Trophoblast cell (in vitro differentiated cells and primary cell): ENCODE measurements around the gene EPB41L4B.

ENCODE experiments used
- DNase-seq, 2 donors: peaks; one replicate each; pipeline ENCODE4 v3.0.0-alpha.2; 2016
- H2AFZ ChIP-seq: 2 replicates; pipeline ENCODE4 v1.6.1; 2013; ENCODE audit warnings: low read length, moderate library complexity, mild to moderate bottlenecking; ENCODE audit not compliant: insufficient read depth, poor library complexity
- H2AK5ac ChIP-seq: 2 replicates; pipeline ENCODE4 v1.6.1; 2013; ENCODE audit warnings: mild to moderate bottlenecking, low read length
- H2BK120ac ChIP-seq: 2 replicates; pipeline ENCODE4 v1.6.1; 2013; ENCODE audit warnings: low read length, mild to moderate bottlenecking, moderate library complexity; ENCODE audit not compliant: insufficient read depth, poor library complexity
- H2BK12ac ChIP-seq: 2 replicates; pipeline ENCODE4 v1.6.1; 2013; ENCODE audit warnings: mild to moderate bottlenecking, low read length, moderate library complexity
- H2BK5ac ChIP-seq: 2 replicates; pipeline ENCODE4 v1.6.1; 2013; ENCODE audit warnings: low read length, low read depth, moderate library complexity, mild to moderate bottlenecking; ENCODE audit not compliant: poor library complexity
- H3K14ac ChIP-seq: 2 replicates; pipeline ENCODE4 v1.6.1; 2013; ENCODE audit warnings: mild to moderate bottlenecking, low read length
- H3K18ac ChIP-seq: 2 replicates; pipeline ENCODE4 v1.6.1; 2013; ENCODE audit warnings: mild to moderate bottlenecking, low read length
- H3K23ac ChIP-seq: 2 replicates; pipeline ENCODE4 v1.6.1; 2013; ENCODE audit warnings: low read length
- H3K27ac ChIP-seq: 2 replicates; pipeline ENCODE4 v1.5.1; 2013; ENCODE audit warnings: low read depth, mild to moderate bottlenecking, inconsistent platforms, low read length, moderate library complexity
- H3K27me3 ChIP-seq: 2 replicates; pipeline ENCODE4 v1.6.1; 2013; ENCODE audit warnings: inconsistent platforms, mild to moderate bottlenecking, low read length, moderate library complexity; ENCODE audit not compliant: insufficient read depth
- H3K36me3 ChIP-seq, 2 experiments: 1 replicate in 1 of 2; 2 replicates in 1 of 2; pipeline ENCODE4 v1.6.1; 2013; ENCODE audit warnings: low read length in 2 of 2, mild to moderate bottlenecking in 2 of 2, moderate library complexity in 1 of 2; ENCODE audit not compliant: insufficient read depth in 2 of 2, control insufficient read depth in 1 of 2
- H3K4ac ChIP-seq: 2 replicates; pipeline ENCODE4 v1.6.1; 2013; ENCODE audit warnings: low read depth, mild to moderate bottlenecking, low read length, moderate library complexity
- H3K4me1 ChIP-seq, 2 experiments: 1 replicate in 1 of 2; 2 replicates in 1 of 2; pipeline ENCODE4 v1.6.1; 2013; ENCODE audit warnings: low read length in 2 of 2, mild to moderate bottlenecking in 2 of 2, moderate library complexity in 1 of 2; ENCODE audit not compliant: insufficient read depth in 2 of 2, control insufficient read depth in 1 of 2
- H3K4me2 ChIP-seq: 2 replicates; pipeline ENCODE4 v1.6.1; 2013; ENCODE audit warnings: inconsistent platforms, mild to moderate bottlenecking, low read length, moderate library complexity
- H3K4me3 ChIP-seq: 2 replicates; pipeline ENCODE4 v1.5.1; 2013; ENCODE audit warnings: mild to moderate bottlenecking, low read depth, low read length, inconsistent platforms
- H3K79me1 ChIP-seq: one replicate; pipeline ENCODE4 v1.6.1; 2013; ENCODE audit warnings: low read length
- H3K79me2 ChIP-seq: 2 replicates; pipeline ENCODE4 v1.6.1; 2013; ENCODE audit warnings: low read length, mild to moderate bottlenecking; ENCODE audit not compliant: control insufficient read depth, insufficient read depth, poor library complexity
- H3K9ac ChIP-seq: 2 replicates; pipeline ENCODE4 v1.6.1; 2013; ENCODE audit warnings: mild to moderate bottlenecking, low read length
- H3K9me3 ChIP-seq: 2 replicates; pipeline ENCODE4 v1.6.1; 2013; ENCODE audit warnings: low read depth, mild to moderate bottlenecking, control low read depth, inconsistent platforms, low read length; ENCODE audit not compliant: insufficient read depth
- H4K12ac ChIP-seq: 2 replicates; pipeline ENCODE4 v1.6.1; 2013; ENCODE audit warnings: low read depth, mild to moderate bottlenecking, low read length, moderate library complexity
- H4K8ac ChIP-seq: 2 replicates; pipeline ENCODE4 v1.6.1; 2013; ENCODE audit warnings: low read depth, mild to moderate bottlenecking, low read length, moderate library complexity
- H4K91ac ChIP-seq: one replicate; pipeline ENCODE4 v1.6.1; 2013; ENCODE audit warnings: low read depth, mild to moderate bottlenecking, low read length, moderate library complexity
- WGBS: extraction: QIAGEN DNeasy Blood & Tissue Kit; methylation state at CpG from one replicate; pipeline ENCODE4 v1.1.7; 2013; ENCODE audit warnings: missing lambda C conversion rate; ENCODE audit not compliant: insufficient read length, insufficient coverage; ENCODE audit errors: extremely low coverage; 5-methylcytosine and 5-hydroxymethylcytosine counted together

The EPB41L4B gene

DNA sequence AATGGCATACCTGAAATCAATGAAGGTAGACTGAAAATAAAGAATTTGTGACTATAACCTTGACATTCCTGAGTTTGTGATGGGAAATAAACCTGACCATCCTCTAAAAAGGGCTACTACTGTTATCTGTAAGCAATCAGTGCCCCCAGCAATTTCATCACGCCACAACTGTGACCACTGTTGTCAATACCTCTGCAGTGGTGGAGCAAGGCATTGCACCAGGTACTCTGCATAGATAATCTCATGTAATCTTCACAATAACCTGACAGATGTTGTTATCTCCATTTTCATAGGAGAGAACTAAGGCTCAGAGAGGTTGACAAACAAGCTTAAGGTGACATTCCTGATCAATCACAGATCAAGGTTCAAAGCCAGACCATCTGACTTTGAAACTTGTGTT lies 115.3 kb downstream of the EPB41L4B start:
- no peak overlapping the region for H3K23ac ChIP-seq
- H3K9me3 ChIP-seq: no peaks in the 10 kb centered on the region
- no peaks in the 10 kb centered on the region for H3K79me2 ChIP-seq
- H2BK5ac ChIP-seq: no peak overlapping the region
- no peak overlapping the region for H3K27ac ChIP-seq
- no peaks in the 10 kb centered on the region for H3K4me1 ChIP-seq
- H2BK120ac ChIP-seq: no peak overlapping the region
- peak in 1 of 2 donors; percentile 25 for DNase-seq
- no peak overlapping the region for H4K91ac ChIP-seq
- no peak overlapping the region for H3K18ac ChIP-seq
- H2AK5ac ChIP-seq: no peak overlapping the region
- no peak overlapping the region for H2AFZ ChIP-seq
- no peak overlapping the region for H2BK12ac ChIP-seq
- no CpG with 5 or more reads among the region's 1 CpG for WGBS
- no peak overlapping the region for H3K4me2 ChIP-seq
- no peaks in the 10 kb centered on the region for H3K79me1 ChIP-seq
- no peak overlapping the region for H3K4me3 ChIP-seq
- no peaks in the 10 kb centered on the region for H3K27me3 ChIP-seq
- no peak overlapping the region for H3K9ac ChIP-seq
- no peaks in the 10 kb centered on the region for H3K36me3 ChIP-seq
- no peak overlapping the region for H4K12ac ChIP-seq
- H3K4ac ChIP-seq: no peak overlapping the region
- H3K14ac ChIP-seq: no peak overlapping the region
- H4K8ac ChIP-seq: no peak overlapping the region

DNA sequence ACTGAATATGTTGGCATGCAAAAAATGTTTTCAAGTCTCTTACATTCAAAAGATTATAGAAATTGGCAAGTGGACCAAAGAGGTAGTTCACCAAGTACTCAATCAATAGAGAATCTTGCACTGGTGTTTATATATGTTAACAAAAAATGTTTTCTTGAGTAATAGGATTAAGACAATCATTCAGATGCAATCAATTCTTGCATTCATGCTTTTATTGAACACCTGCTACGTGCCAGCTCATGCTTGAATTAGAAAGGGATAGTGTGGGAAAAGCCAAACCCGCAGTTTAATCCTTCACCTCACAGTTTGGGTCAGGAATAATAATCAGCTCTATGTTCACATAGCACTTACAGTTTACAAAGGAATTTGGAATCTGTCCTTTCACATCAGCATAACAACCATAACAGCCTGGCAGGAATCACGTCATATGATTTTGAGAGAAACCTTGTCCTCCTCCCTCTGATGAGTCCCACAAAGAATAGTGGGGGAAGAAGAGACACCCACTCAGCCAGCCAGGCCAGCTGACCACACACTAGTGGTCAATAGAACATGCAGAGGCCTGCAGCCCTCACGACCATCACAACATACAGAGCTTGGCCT lies 117.0 kb downstream of the EPB41L4B start:
- H3K18ac ChIP-seq: no peak overlapping the region
- no peak overlapping the region for H4K8ac ChIP-seq
- H3K14ac ChIP-seq: no peak overlapping the region
- no peak overlapping the region for H2BK5ac ChIP-seq
- no peaks in the 10 kb centered on the region for H3K4me1 ChIP-seq
- H3K27ac ChIP-seq: no peak overlapping the region
- no peak overlapping the region for H3K23ac ChIP-seq
- H3K27me3 ChIP-seq: no peaks in the 10 kb centered on the region
- no peak for DNase-seq
- H2BK12ac ChIP-seq: no peak overlapping the region
- no peak overlapping the region for H4K91ac ChIP-seq
- H2AK5ac ChIP-seq: no peak overlapping the region
- peak overlapping the region; percentile 39 for H2BK120ac ChIP-seq
- H3K79me1 ChIP-seq: no peaks in the 10 kb centered on the region
- no peak overlapping the region for H3K4me3 ChIP-seq
- no peak overlapping the region for H3K4ac ChIP-seq
- no peak overlapping the region for H4K12ac ChIP-seq
- H3K9ac ChIP-seq: no peak overlapping the region
- H3K4me2 ChIP-seq: no peak overlapping the region
- no CpG with 5 or more reads among the region's 4 CpGs for WGBS
- H3K36me3 ChIP-seq: no peaks in the 10 kb centered on the region
- no peak overlapping the region for H2AFZ ChIP-seq
- no peaks in the 10 kb centered on the region for H3K79me2 ChIP-seq
- no peaks in the 10 kb centered on the region for H3K9me3 ChIP-seq

DNA sequence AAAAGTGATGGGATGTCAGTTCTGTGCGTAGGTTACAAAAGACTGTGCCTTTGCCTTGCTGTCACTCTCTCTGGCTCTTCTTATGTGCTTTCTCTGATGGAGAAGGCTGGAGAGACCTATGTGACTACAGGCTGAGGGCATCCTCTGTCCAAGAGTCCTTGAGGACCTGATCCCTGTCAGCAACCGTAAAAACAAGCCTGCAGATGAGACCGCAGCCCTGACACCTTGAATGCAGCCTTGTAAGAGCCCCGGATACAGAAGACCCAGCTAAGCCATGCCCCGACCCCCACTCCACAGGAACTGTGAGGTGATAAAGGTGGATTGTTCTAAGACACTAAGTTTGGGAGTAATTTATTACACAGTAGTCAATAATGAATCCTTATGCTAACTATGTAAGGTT lies 121.2 kb downstream of the EPB41L4B start:
- H3K4me1 ChIP-seq: no peaks in the 10 kb centered on the region
- H4K12ac ChIP-seq: no peak overlapping the region
- no peak overlapping the region for H3K14ac ChIP-seq
- H2AK5ac ChIP-seq: no peak overlapping the region
- H3K27ac ChIP-seq: no peak overlapping the region
- no peak overlapping the region for H3K4ac ChIP-seq
- no peak overlapping the region for H4K8ac ChIP-seq
- no peak overlapping the region for H4K91ac ChIP-seq
- no peaks in the 10 kb centered on the region for H3K79me2 ChIP-seq
- no peak overlapping the region for H2BK12ac ChIP-seq
- H3K9ac ChIP-seq: no peak overlapping the region
- WGBS: no CpG with 5 or more reads among the region's 5 CpGs
- H3K4me2 ChIP-seq: no peak overlapping the region
- H3K23ac ChIP-seq: no peak overlapping the region
- H3K4me3 ChIP-seq: no peak overlapping the region
- H3K27me3 ChIP-seq: no peaks in the 10 kb centered on the region
- no peaks in the 10 kb centered on the region for H3K9me3 ChIP-seq
- no peak overlapping the region for H2BK120ac ChIP-seq
- no peak overlapping the region for H2AFZ ChIP-seq
- no peak overlapping the region for H2BK5ac ChIP-seq
- H3K79me1 ChIP-seq: no peaks in the 10 kb centered on the region
- no peaks in the 10 kb centered on the region for H3K36me3 ChIP-seq
- no peak for DNase-seq
- H3K18ac ChIP-seq: no peak overlapping the region

DNA sequence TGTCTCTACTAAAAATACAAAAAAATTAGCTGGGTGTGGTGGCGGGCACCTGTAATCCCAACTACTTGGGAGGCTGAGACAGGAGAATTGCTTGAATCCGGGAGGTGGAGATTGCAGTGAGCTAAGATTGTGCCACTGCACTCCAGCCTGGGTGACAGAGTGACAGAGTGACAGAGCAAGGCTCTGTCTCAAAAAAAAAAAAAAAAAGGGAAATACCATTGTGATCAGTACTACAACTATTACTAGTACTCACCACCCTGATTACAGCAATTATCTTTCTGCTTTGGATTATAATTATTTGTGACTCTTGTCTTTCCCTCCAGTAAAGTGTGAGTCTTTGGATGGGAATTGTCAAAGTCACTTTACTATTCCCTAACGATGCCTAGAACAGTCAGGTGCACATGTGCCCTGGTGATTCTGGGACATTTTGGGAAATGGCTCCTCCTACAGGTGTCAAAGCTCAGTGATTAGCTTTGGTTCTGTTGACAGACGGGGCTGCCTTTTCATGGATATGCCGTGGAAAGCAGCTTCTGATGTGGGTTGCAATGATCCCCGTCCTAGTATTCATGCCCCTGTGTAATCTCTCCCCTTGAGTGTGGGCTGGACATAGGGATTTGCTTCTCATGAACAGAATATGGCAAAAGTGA lies 122.0 kb downstream of the EPB41L4B start:
- Histone ChIP-seq H3K79me1 (no peaks in the 10 kb centered on the region), H2BK5ac (no peak overlapping the region), H3K36me3 (no peaks in the 10 kb centered on the region), H3K79me2 (no peaks in the 10 kb centered on the region), H3K4me3 (no peak overlapping the region), H2BK12ac (no peak overlapping the region), H3K23ac (no peak overlapping the region), H3K27ac (no peak overlapping the region), H3K14ac (no peak overlapping the region), H4K8ac (no peak overlapping the region), H4K12ac (no peak overlapping the region), H4K91ac (no peak overlapping the region), H3K27me3 (no peaks in the 10 kb centered on the region), H3K18ac (no peak overlapping the region), H3K4ac (no peak overlapping the region), H3K4me2 (no peak overlapping the region), H2AK5ac (no peak overlapping the region), H3K9me3 (no peaks in the 10 kb centered on the region), H3K4me1 (no peaks in the 10 kb centered on the region), H3K9ac (no peak overlapping the region), H2AFZ (no peak overlapping the region), H2BK120ac (no peak overlapping the region)
- peak; percentile 21 to 57 for DNase-seq
- WGBS: no CpG with 5 or more reads among the region's 6 CpGs
